CD4-positive, alpha-beta T cell treated with Interferon alpha-2 for 1 hour (primary cell): ENCODE data around the gene CTNNA2.
"Not testable (repeated sequence)": the region's sequence is repeated elsewhere in the genome, so short reads cannot be mapped to it uniquely, and the experiment has no call there.

ENCODE experiments used
- DNase-seq, 2 donors: peaks; one replicate each; pipeline ENCODE4 v3.0.0-alpha.2; 2020 to 2022

CTNNA2 gene

GRCh38 chr2:80048296-80048695, 535.4 kb downstream of the CTNNA2 start:
- no peak for DNase-seq

- no peak for DNase-seq
Observed at GRCh38 chr2:80050246-80050645, 537.4 kb downstream of the CTNNA2 start.

GRCh38 chr2:80053522-80054345, 540.9 kb downstream of the CTNNA2 start:
- no peak for DNase-seq

- DNase-seq = no peak
Observed at GRCh38 chr2:80054346-80054675, 541.5 kb downstream of the CTNNA2 start.

GRCh38 chr2:80057956-80058355, 545.1 kb downstream of the CTNNA2 start:
- DNase-seq = no peak

GRCh38 chr2:80058562-80058961, 545.7 kb downstream of the CTNNA2 start:
- DNase-seq = no peak

- no peak for DNase-seq
Observed at GRCh38 chr2:80059447-80059846, 546.6 kb downstream of the CTNNA2 start.

- DNase-seq = no peak
Observed at GRCh38 chr2:80061881-80062280, 549.0 kb downstream of the CTNNA2 start.

- DNase-seq = no peak
Observed at GRCh38 chr2:80062298-80062697, 549.4 kb downstream of the CTNNA2 start.

- no peak for DNase-seq
Observed at GRCh38 chr2:80068038-80068731, 555.3 kb downstream of the CTNNA2 start.

- no peak for DNase-seq
Observed at GRCh38 chr2:80070587-80070986, 557.7 kb downstream of the CTNNA2 start.

- no peak for DNase-seq
Observed at GRCh38 chr2:80071941-80072340, 559.1 kb downstream of the CTNNA2 start.

GRCh38 chr2:80073134-80073561, 560.3 kb downstream of the CTNNA2 start:
- peak in 1 of 2 donors; percentile 20 for DNase-seq

GRCh38 chr2:80074321-80075070, 561.6 kb downstream of the CTNNA2 start:
- DNase-seq = no peak

GRCh38 chr2:80075719-80076118, 562.9 kb downstream of the CTNNA2 start:
- no peak for DNase-seq

- DNase-seq = no peak
Observed at GRCh38 chr2:80078290-80079036, 565.6 kb downstream of the CTNNA2 start.

- no peak for DNase-seq
Observed at GRCh38 chr2:80080957-80081356, 568.1 kb downstream of the CTNNA2 start.

GRCh38 chr2:80086831-80087230, 574.0 kb downstream of the CTNNA2 start:
- DNase-seq = no peak

GRCh38 chr2:80091237-80091636, 578.4 kb downstream of the CTNNA2 start:
- DNase-seq = no peak

GRCh38 chr2:80092474-80092873, 579.6 kb downstream of the CTNNA2 start:
- DNase-seq = no peak

- not testable (repeated sequence) for DNase-seq
Observed at GRCh38 chr2:80098503-80098902, 585.7 kb downstream of the CTNNA2 start.

- DNase-seq = no peak
Observed at GRCh38 chr2:80102026-80102425, 589.2 kb downstream of the CTNNA2 start.
